Measurements from ENCODE around the gene FXYD4.
A peak's percentile ranks its signal among the peaks of the same experiment; 100 is the strongest.
"Not testable (repeated sequence)": the region's sequence is repeated elsewhere in the genome, so short reads cannot be mapped to it uniquely, and the experiment has no call there.

FXYD4 gene

DNA sequence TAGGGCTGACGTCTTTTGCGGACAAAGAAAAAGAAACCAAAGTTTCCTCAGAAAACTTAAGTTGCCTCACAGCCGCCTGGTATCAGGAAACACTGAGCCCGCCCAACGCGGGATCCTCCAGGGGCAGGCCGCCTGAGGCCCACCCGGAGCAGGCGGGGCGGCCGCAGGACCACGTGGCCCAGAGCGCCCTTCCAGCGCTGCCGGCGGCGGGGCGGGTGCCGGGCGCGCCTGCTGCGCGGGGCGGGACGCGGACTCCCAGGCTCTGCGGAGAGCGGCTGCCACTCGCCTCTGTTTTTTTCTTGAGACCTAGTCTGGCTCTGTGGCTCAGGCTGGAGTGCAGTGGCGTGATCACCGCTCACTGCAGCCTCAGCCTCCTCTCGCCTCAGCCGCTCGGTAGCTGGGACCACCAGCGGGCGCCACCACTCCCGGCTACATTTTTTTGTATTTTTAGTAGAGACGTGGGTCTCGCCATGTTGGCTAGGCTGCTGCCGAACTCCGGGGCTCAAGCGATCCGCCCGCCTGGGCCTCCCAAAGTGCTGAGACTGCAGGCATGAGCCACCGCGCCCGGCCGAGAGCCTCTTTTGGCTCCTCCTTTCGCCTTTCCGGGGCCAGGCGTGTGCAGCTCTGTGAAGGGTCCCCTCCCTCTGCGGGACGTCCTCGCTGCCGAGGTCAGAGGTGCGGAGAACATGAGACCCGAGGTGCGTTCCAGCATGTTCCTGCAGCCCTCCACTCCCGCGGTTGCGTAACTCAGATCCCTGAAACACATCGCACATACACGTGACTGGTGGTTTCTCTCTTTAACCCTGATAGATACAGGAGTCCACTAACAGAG is 49.1 kb downstream of the FXYD4 start:
- DNase-seq = peak; percentile 95 to 97 (median 97)

DNA sequence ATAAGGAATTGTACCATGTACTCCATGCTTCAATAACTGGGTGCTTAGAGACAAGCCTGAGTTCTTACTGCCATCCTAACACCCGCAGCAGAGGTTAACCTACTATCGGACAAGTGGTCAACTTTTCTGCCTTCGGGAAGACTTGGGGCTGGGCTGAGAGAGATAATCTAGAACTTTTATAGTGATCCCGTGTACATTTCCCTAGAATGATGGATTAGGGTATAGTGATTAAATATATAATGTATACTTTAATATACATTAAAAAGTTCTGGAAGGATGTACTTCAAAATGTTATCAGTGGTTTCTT is 49.7 kb downstream of the FXYD4 start:
- no peak for DNase-seq

- DNase-seq = no peak
Observed at GRCh38 chr10:43421519-43421918, 50.1 kb downstream of the FXYD4 start.

DNA sequence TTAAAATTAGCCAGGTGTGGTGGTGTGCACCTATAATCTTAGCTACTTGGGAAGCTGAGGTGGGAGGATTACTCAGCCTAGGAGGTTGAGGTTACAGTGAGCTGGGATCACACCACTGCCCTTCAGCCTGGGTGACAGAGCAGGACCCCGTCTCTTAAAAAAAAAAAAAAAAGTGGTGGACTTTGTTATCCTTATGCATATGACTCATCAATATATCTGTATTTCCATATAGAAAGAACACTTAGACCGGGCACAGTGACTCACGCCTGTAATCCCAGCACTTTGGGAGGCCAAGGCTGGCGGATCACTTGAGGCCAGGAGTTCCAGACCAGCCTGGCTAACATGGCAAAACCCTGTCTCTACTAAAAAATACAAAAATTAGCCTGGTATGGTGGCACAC is 50.5 kb downstream of the FXYD4 start:
- not testable (repeated sequence) for DNase-seq

- DNase-seq = no peak
Observed at GRCh38 chr10:43424416-43424815, 53.0 kb downstream of the FXYD4 start.
